Kasumi-1 (cell line): ENCODE measurements around the gene FBXW4.

ENCODE experiments used
- DNase-seq, 2 experiments: peaks; one replicate each; lab custom pipeline; 2025; lab: John Stamatoyannopoulos, UW

FBXW4 gene

DNA sequence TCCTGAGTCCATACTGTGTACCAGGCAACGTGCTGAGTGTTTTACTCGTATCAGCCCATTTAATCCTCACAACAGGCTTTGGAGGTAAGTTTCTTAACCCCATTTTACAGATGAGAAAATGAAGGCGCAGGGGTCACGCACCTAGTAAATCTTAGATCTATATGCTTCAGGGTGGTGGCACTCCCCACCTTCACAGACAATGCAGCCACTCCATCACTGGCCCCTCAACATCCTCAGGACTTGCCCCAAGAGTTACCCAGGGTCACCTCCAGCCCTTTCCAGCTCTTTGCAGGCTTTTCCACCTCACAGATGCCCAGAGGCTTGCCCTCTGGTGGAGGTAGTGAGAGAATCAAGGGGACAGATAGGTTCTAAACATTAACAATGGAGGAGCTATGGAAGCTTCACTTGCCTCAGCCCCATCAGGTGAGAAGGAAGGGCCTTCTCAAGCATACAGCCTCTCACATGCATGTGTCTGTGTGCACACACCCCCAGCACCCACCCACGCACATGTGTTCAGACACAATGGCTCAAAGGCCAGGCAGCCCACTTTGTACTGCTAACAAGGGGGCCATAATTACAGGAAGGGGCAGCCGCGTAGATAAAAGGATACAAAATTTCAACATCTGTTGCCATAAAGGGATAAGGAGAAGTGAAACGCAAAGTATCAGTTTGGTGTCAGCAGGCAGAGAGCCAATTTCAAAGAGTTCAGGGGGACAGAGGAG lies 77.7 kb downstream of the FBXW4 start:
- peak; percentile 39 to 53 for DNase-seq

DNA sequence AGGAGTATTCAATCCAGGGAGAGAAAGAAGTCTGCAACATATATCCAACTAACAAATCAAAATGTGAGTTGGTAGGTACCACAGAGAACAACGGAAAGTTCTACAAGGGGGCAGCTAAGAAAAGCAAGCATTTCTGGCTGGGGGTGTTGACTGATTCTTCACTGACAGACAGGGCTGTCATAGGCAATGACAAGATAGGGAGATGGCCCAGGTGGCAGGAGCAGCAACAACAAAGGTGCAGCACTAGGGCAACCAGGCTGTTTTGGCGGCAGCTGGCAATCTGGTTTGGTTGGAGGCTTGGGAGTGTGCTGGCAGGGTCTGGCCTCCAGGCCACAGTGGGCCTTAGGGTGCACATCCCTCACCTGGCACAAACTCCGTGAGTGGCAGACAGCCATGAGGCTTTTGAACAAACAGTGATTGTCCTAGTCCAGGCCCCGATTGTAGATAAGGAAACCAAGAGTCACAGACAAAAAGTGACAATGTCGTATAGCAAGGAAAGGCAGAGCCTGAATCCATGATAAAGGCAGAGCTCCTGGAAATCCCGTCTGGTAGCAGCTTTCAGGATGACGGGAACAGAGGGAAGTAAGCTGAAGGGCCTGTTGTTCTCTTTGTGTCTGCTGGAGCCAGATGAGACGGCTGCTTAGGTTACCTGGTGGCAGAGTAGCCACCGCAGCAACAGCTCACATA lies 78.4 kb downstream of the FBXW4 start:
- no peak for DNase-seq

DNA sequence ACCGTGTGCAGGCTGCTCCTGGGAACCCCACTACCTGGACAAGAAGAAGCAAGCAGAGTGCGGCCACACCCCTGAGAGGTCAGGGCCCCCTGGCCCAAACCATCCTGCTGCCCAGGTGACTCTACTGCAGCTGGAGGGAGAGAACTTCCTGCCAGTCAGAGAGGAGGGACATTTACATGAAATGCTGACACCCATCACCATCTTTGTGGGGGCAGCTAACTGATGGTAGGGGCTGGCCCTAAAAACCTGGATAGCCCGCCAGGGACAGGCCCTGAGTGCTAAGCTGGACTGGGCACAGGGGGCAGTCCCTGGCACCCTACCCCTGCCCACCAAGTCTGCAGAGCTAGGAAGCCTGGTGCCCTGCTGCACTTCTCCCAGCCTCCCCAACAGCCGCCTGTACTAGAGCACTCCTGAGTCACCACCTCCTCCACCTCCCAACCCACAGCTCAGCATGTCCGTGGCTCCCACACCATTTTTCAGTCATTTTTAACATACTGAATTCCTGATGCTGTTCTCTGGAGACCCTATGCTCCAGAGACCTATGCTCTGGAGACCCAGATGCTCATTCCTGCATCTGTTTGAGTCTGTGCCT lies 79.3 kb downstream of the FBXW4 start:
- no peak for DNase-seq

DNA sequence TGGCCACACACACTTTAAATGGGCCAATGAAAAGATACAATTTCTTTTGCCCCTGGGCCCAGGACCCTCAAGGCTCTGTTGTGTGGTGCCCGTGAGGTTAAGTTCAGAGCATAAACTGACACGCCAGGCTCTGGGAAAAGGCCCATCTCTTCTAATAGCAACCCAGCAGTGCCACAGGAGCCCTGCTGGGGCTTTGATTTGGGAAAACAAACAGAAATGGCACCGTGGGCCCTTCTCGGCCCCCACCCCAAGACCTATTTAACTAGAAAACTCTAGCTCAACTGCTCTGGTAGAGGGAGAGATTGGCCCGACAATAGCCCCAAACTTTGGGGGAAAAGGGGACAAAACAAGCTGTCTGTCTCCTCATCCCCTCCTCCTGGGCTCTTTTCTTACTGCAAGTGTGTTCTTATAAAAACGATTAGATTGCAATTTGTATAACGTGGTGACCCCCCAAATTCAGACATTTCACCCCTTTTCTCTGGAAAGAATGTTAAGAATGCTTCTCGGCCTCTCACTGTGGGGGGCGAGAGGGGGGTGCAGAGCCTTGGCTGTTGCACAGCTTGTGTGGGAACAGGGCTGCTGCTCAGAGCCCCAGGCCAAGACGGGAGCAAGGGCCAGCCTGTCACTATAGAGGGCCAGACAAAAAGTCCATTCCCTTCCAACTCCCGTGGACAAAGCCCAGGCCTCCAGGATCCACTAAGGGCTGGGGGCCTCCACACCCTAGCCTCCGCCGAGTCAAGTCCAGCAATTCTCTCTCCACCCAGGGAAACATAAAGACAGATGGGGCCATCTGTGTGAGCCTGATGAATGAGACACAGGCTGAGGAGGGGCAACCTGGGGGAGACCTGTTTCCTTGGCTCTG lies 80.1 kb downstream of the FBXW4 start:
- DNase-seq = no peak

DNA sequence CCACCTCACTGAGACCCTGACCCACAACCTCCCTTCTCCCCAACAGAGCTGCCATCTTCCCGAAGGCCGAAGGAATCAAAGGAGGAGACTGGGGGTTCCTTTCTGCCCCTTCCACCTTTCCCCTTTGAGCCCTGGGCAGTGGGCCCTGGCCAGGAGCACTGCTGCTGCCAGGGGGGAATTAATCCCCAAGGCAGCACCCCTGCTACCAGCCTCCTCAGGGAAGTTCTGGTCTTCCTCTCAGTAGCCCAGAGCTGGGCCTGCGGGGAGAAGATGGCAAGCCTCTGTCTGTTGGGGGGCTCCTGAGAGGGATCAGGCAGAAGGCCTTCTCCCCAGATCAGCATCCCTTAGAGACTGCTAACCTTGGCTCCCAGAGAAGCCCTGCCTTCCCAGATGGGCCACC lies 81.3 kb downstream of the FBXW4 start:
- no peak for DNase-seq

DNA sequence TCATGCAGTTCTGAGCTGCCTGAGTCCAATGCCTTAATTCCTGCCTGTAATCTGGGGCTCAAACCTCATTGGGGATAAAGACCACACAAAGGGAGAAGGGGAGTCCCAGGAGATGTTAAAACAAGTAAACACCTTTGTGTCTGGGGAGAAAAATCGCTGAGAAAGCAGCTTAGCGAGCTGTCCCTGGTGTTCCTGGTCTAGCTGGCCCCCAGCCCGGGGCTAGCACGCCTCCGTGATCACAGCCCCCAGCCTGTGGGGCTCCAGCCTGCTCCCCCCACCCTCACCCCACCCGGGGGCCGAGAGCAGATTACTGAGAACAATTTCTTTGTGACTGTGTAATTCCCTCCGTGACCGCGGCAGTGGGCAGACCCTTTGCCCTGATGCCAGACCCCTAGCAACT lies 82.1 kb downstream of the FBXW4 start:
- no peak for DNase-seq

DNA sequence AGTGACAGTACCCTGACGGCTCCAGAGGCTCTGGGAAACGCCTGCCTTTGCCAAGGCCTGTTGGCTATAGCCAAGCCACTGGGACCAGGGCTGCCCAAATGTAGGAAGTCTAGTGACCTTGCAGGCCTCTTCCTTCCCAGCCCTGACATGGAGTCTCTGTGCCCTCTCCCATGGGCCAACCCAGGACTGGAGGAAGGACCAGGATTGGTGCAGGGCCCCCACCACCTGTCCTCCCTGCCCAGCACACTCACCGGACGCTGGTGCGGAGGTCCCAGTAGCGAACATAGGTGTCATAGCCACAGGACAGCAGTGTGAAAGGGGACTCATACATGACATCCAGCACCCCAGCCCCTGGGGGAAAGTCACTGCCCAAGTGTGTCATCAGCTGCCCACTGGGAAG lies 82.9 kb downstream of the FBXW4 start:
- DNase-seq = no peak

DNA sequence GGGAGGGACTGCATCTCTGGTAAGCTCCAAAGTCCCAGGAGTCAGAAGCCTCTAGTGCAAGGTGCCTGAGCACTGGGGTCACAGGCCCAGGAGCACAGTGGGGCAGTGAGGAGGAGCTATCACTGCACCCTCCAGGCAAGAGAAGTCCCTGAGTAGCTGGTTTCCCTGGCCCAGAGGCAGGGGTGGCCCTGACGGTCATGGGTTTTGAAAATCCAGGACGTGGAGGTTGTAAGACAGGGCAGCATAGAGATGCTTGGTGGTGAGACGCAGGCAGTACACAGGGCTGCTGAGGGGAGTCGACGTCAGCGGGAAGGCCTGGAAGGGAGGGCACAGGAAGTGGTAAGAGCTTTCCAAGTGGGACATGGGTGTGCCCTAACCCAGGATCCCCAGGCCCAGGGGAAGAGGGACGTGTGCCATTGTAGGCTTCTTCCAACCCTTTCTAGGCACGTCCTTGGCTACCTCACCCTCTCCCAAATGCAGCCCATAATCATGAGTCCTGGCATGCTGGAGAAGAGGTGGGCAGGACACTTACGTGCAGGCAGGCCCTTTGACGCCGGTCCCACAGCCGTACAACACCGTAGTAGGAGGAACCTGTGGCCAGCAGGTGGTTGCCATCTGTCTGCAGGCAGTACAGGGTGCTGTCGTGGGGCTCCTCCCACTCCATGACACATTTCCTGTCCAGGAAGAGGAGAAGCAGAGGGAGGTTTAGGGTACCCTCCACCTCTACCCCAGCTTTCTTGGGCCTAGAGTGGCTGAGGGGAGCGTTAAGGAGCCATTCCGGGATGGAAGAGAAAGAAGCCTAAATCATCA lies 83.7 kb downstream of the FBXW4 start:
- DNase-seq = no peak

DNA sequence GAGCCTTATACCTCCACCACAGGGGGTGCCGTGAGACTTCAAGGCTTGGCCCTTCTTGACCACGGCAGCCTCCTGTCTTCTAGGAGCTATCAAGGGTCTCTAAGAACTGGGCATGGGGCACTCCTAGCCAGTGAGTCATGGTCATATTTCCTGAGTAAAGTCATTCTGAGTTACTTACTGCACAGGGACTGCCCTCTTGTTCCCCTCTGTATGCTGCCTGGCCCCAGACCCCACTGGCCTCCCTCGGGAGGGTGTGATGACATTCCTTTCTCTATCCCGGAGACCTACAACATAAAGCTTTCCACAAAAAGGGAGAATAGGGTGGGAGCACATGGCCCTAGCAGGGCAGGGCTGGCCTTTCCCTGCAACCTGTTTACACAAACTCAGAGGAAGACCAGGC lies 85.5 kb downstream of the FBXW4 start:
- DNase-seq = no peak

DNA sequence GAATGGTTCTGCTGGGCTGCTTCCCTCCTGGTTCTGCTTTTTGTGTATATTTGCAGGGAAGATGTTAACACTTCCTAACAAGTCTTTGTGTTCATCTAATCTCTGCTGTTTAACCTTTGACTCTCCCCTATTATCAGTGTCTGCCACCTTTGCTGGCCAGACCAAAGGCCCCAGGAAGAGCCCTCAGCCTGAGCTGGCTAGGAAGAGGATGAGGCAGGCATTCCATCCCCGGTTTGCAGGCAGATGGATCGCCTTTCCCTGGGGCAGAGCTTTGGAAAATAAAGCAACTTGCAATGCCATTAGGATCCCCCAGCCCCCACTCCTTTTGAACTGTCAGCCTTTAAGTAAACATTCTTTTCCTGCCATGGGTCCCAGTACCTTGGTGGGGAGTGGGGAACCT lies 87.8 kb downstream of the FBXW4 start:
- DNase-seq = no peak

DNA sequence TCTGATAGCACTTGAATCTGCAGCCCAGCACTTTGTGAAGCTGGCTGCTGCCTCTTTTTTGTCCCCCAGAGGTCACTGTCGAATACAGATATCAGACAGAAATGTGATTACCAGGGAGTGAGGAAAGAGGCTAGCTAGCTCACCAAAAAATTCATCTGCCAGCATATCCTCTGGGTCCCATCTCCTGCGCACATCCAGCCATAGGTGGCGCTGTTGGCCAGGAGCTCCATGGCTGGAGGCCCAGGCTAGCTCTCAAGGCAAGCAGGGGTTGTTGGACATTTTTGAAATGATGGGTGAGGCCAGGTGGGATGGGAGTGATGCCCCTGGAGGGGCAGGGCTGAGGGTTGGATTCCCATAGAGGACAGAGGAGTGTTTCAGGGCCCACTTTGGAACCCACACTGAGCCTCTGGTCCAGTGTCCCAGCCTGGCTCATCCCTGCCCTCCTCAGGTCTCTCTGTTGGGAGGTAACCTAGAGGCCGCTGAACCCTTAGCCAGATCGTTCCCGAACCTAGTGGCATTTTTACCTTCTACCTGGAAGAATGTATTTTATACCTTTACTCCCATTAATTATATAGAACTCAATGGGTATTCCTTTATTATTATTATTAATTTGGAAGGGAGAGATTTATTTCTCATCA lies 92.1 kb downstream of the FBXW4 start:
- DNase-seq = peak; percentile 96 to 98

DNA sequence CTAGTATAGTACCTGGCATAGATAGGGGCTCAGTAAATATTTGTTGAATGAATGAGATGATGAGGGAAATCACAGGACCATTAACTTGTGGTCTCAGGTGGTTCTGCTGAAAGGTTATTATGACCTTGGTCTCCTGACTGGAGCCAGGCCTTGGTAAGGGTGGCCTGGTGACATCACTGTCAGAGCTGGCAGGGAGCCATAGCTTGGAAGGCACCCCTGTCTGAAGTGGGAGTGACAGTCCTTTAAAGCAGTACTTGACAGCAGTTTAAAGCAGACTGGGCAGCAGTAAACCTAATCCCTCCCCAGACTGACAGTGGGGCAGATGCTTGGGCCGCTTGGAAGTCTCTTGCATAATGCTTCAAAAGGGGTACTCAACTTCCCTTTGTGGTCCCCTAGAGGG lies 93.4 kb downstream of the FBXW4 start:
- DNase-seq = no peak

DNA sequence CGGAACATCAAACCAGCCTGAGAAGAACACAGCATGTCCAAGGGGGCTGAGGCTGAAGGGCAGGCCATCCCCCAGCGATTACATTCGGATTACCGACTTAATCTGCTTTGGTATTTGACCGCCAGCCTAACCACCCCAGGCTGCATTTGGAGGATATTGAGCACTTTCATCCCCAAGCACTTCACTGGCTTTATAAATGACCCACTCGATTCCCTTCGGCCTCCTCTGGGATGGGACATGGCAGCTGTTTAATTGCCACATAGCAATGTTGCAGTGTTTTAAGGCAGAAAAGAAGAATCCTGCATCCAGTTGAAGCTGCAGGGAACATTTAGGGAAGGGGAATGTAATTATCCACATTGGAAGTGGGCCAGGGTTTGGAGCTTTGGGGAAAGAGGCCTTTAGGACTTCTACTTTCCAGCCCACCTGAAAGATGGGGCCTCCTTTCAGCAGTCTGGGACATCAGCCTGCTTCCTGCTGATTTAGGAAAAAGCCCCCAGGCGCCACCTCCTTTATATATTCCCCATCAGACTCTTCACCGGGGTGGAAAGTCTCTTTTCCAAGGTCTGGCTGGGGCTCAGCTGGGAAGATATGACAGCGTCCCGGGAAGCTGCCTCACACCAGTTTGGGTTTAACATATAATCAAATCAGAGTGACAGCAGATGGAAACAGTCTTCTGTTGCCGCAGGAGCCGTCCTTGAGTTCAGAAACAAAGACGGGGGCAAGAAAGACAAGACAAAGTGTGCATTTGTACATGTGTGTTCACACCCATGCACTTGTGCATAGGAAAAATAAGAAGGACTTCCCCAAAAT lies 97.7 kb downstream of the FBXW4 start:
- DNase-seq = no peak

DNA sequence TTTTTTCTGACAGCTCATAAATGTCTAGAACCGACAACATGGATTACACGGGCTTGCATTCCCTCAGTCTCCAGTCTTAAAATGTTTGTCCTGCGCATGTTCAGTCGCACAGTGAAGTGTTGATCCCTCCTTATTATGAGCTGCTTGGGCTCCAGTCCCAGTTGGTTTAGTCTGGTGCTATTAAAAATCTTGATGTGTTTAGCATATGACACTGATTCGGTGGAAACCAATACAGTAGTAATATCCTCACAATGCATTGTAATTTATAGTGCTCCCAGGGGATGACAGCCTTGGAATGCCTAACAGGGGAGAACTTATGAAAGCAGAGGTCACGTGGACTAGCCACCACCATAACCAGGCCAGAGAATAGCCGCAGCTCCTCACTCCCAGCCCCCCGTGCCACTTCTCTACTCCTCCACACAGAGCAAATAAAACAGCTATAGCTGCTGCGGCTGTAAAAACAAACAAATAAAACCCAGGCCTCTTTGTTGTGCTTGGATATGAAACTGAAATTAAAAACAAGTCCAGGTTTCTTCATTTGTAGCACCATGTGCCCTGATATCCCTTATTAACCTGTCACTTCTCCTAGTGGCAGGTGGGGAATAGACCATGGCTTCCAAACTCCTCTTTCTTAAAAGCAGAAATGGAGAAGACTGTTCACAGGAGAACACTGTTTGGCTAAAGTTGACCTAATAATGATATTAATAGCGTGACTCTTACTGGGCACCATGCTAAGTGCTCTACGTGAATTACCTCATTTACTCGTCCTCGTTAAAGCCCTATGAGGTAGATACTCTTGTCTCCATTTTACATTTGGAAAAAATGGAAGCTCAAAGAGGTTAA lies 99.2 kb downstream of the FBXW4 start:
- DNase-seq = no peak

DNA sequence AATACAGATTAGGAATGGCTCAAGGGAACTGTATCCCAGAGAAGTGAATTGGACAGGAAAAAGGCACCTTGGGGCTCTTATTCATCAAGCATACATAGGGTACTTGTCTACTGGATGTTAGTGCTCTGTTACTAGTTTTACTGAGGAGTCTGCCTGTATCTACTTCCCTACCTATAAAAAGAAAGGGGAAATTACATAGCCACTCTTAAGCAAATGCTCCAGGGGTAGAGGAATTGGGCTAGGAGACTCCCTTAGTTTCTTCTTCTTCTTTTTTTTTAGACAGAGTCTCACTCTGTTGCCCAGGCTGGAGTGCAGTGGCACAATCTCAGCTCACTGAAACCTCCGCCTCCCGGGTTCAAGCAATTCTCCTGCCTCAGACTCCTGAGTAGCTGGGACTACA lies 101.6 kb downstream of the FBXW4 start:
- DNase-seq = peak; percentile 88 to 89

DNA sequence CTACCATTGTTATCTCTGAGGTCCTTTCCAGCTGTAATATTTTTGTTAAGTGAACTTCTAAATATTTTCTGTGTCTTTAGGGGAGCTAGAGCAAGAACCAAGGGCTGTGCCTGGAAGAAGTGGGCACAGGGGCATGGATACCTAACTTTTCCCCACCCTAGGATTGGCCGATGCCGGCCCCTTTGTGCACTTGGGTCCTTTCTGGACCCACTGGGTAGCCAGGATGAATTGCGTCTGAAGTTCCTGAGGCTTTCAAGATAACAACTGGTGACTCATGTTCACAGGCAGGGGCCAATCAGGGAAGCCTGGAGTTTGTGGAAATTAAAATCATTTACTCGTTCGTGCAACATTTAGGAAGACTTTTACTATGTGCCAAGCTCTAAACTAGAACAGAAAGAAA lies 106.1 kb downstream of the FBXW4 start:
- DNase-seq = no peak

DNA sequence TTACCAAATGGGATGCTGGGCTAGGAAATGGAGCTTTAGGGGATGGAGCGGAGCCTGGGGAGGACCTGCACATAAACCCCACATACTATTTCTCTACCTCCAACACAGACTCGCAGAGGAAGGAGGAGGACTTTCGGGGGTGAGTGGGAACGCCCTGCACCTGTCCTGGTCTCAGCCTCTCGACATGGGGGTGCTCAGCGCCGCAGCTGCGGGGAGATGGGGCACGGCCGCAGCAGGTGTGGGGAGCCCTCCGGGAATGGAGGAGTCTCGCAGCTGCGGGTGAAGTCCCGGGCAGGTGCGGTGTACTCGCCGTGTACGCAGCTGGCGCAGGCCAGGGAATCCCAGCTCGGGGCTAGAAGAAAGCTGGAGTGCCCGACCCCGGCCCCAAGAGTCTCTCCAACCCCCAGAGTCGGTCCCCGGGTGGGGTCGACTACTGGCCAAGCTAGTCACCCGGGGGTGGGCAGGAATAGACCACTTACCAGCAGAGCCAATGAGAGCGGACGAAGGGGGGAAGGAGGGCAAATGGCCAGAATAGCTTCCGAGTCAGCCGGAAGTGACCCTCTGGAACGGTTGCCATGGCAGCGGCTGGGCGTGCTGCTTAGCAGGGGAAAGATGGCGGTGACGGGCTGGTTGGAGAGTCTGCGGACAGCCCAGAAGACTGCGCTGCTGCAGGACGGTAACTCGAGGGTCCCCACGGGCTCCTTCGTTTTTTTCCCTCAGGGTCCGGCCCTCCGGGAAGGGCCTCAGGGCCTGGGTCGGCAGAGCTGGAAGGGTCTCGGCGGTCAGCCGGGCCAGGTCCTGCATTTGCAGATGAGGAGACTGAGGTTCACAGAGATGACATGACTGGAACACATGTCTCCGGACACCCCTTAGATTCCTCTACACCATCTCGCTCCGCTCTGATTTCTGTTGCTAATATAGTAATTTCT lies 107.0 kb downstream of the FBXW4 start, which contains the start of the genes DPCD and POLL:
Gene DPCD, plus strand, starts transcription at position 597 of the 929 bp plus-strand sequence. Its CDS starts 16 bp downstream, at position 613.
Gene POLL, minus strand, starts transcription at position 533 of the 929 bp plus-strand sequence. CDS start 897 bp downstream, outside the sequence.
- peak; percentile 95 to 98 for DNase-seq

DNA sequence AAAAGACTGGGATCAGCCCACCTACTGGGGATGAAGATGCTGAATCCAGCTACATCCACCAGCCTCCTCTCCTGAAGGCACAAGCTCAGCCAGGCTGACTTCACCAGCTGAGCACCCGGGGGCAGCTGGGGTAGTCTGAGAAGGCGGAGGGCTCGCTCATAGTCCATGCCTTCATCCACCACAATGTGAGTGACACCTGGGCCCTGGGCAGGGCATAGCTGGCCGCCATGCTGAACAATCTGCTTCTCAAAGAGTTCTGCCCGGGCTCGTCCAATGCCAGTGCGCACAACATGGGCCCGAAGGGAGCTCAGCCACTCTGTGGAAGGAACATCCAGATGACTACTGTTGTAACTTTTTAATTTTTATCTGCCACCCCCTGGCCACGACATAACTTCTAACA lies 109.1 kb downstream of the FBXW4 start:
- DNase-seq = no peak
